HCEC 1CT (cell line): ENCODE data around the gene VWDE.

ENCODE experiments used
- DNase-seq: peaks from one replicate; pipeline ENCODE4 v3.0.0-alpha.2; 2017

VWDE gene

GRCh38 chr7:12327922-12328321 is 75.7 kb downstream of the VWDE start:
- DNase-seq = no peak

- no peak for DNase-seq
These were observed 78.0 kb downstream of the VWDE start for GRCh38 chr7:12325646-12326045.

- DNase-seq = no peak
These were observed 80.2 kb downstream of the VWDE start for GRCh38 chr7:12323415-12323814.

GRCh38 chr7:12322903-12323300 is 80.8 kb downstream of the VWDE start:
- DNase-seq = no peak

GRCh38 chr7:12322284-12322902 is 81.3 kb downstream of the VWDE start:
- DNase-seq = peak; percentile 23

GRCh38 chr7:12320987-12321647 is 82.5 kb downstream of the VWDE start:
- DNase-seq = no peak

GRCh38 chr7:12320241-12320986 is 83.3 kb downstream of the VWDE start:
- DNase-seq = no peak

GRCh38 chr7:12317675-12318074 is 86.0 kb downstream of the VWDE start:
- no peak for DNase-seq

GRCh38 chr7:12316925-12317324 is 86.7 kb downstream of the VWDE start:
- DNase-seq = no peak

GRCh38 chr7:12315049-12315448 is 88.6 kb downstream of the VWDE start:
- no peak for DNase-seq

- DNase-seq = no peak
These were observed 89.5 kb downstream of the VWDE start for GRCh38 chr7:12314199-12314598.

- no peak for DNase-seq
These were observed 98.2 kb downstream of the VWDE start for GRCh38 chr7:12305502-12305901.

- peak; percentile 22 for DNase-seq
These were observed 100.2 kb downstream of the VWDE start for GRCh38 chr7:12303495-12303894.

GRCh38 chr7:12303062-12303461 is 100.6 kb downstream of the VWDE start:
- DNase-seq = peak; percentile 30

GRCh38 chr7:12300415-12300814 is 103.2 kb downstream of the VWDE start:
- no peak for DNase-seq

GRCh38 chr7:12299367-12299766 is 104.3 kb downstream of the VWDE start:
- no peak for DNase-seq

GRCh38 chr7:12297283-12298108 is 106.2 kb downstream of the VWDE start:
- DNase-seq = no peak

GRCh38 chr7:12296051-12296570 is 107.6 kb downstream of the VWDE start:
- DNase-seq = no peak

GRCh38 chr7:12294701-12295100 is 109.0 kb downstream of the VWDE start:
- DNase-seq = no peak

GRCh38 chr7:12291870-12292269 is 111.8 kb downstream of the VWDE start:
- no peak for DNase-seq

GRCh38 chr7:12290761-12291160 is 112.9 kb downstream of the VWDE start:
- DNase-seq = no peak

- no peak for DNase-seq
These were observed 113.7 kb downstream of the VWDE start for GRCh38 chr7:12289996-12290395.

- DNase-seq = no peak
These were observed 115.8 kb downstream of the VWDE start for GRCh38 chr7:12287901-12288300.
